Kidney (tissue), 14 donors: ENCODE data around the gene MOGAT3. TPM values are rescaled to one million over a fixed set of nuclear protein-coding genes. Genes with fewer than 3 reads are reported as not detected.
A peak's percentile ranks its signal among the peaks of the same experiment; 100 is the strongest.

Experiments used
- DNase-seq, 5 donors: peaks; one replicate each; pipeline ENCODE4 v3.0.0-alpha.2; 2013 to 2020
- FAIRE-seq: peaks from 2 replicates; lab custom pipeline; 2012; peaks lifted over from hg19 to GRCh38; lab: Jason Lieb, UNC
- H3K27ac ChIP-seq, 2 donors: one replicate each; pipeline ENCODE4 v1.7.0; 2013; ENCODE audit warnings: low read depth in 2 of 2, low read length in 2 of 2, inconsistent platforms in 1 of 2
- H3K27me3 ChIP-seq: one replicate; pipeline ENCODE4 v1.7.1; 2013; ENCODE audit warnings: low read length, inconsistent platforms; ENCODE audit not compliant: control insufficient read depth, insufficient read depth
- H3K36me3 ChIP-seq, 3 donors: one replicate each; pipeline versions ENCODE4 v1.7.0 to v1.7.1; 2013; ENCODE audit warnings: low read length in 3 of 3, control low read depth in 1 of 3, inconsistent platforms in 1 of 3; ENCODE audit not compliant: insufficient read depth in 3 of 3, control insufficient read depth in 2 of 3
- H3K4me1 ChIP-seq, 3 donors: one replicate each; pipeline versions ENCODE4 v1.7.0 to v1.7.1; 2013; ENCODE audit warnings: low read length in 3 of 3, inconsistent platforms in 1 of 3, low read depth in 1 of 3; ENCODE audit not compliant: control insufficient read depth in 2 of 3, insufficient read depth in 2 of 3
- H3K4me3 ChIP-seq, 3 donors: one replicate each; pipeline versions ENCODE4 v1.7.0 to v1.8.1; 2013; ENCODE audit warnings: low read length in 3 of 3, control low read depth in 1 of 3, inconsistent platforms in 1 of 3
- H3K9ac ChIP-seq, 3 donors: one replicate each; pipeline versions ENCODE4 v1.7.0 to v1.7.1; 2013; ENCODE audit warnings: low read length in 3 of 3, control low read depth in 1 of 3, inconsistent platforms in 1 of 3
- H3K9me3 ChIP-seq, 3 donors: one replicate each; pipeline versions ENCODE4 v1.7.0 to v1.7.1; 2013; ENCODE audit warnings: low read length in 3 of 3, control low read depth in 1 of 3, inconsistent platforms in 1 of 3; ENCODE audit not compliant: control insufficient read depth in 2 of 3, insufficient read depth in 1 of 3
- CTCF ChIP-seq: IDR thresholded peaks from 3 replicates; pipeline ENCODE4 v1.5.1; 2012; ENCODE audit warnings: mild to moderate bottlenecking, moderate library complexity, borderline replicate concordance; ENCODE audit not compliant: insufficient read depth; ENCODE audit errors: extremely low read depth
- intact Hi-C: fragments of 100-400 bp; cut with DNase I; formaldehyde crosslinking; loops from one replicate; pipeline ENCODE4 v1.11.1; 2022
- polyA plus RNA-seq: library from polyadenylated mRNA; stranded (reverse); fragments of 350-450 nt; fragmentation: Illumina TruSeq; extraction: RNeasy Lipid Tissue Mini Kit (QIAGEN cat#74804); gene quantifications from one replicate; pipeline ENCODE4 v1.2.3, GENCODE V29; 2014; ENCODE audit warnings: low read depth, low replicate concordance; ENCODE audit not compliant: insufficient read depth
- total RNA-seq: library from RNA; stranded (reverse); fragmentation: NEBNext Ultra II Directional; extraction: Animal tissue kit (Norgen Biotek cat#: 25700); gene quantifications from one replicate; pipeline ENCODE4 v1.2.1, GENCODE V29; 2021
- donor health status: control.
- donor health status: control.
- donor health status: control.
- donor health status: control.
- donor health status: control.
- donor health status: DM: yes; HTN: yes; CAD: no.
- donor health status: Normal renal cell carcinoma (clear cell type).

The MOGAT3 gene
- total and polyA plus RNA-seq, 2 donors from 2014 or later = 0.25 to 0.37 TPM

DNA sequence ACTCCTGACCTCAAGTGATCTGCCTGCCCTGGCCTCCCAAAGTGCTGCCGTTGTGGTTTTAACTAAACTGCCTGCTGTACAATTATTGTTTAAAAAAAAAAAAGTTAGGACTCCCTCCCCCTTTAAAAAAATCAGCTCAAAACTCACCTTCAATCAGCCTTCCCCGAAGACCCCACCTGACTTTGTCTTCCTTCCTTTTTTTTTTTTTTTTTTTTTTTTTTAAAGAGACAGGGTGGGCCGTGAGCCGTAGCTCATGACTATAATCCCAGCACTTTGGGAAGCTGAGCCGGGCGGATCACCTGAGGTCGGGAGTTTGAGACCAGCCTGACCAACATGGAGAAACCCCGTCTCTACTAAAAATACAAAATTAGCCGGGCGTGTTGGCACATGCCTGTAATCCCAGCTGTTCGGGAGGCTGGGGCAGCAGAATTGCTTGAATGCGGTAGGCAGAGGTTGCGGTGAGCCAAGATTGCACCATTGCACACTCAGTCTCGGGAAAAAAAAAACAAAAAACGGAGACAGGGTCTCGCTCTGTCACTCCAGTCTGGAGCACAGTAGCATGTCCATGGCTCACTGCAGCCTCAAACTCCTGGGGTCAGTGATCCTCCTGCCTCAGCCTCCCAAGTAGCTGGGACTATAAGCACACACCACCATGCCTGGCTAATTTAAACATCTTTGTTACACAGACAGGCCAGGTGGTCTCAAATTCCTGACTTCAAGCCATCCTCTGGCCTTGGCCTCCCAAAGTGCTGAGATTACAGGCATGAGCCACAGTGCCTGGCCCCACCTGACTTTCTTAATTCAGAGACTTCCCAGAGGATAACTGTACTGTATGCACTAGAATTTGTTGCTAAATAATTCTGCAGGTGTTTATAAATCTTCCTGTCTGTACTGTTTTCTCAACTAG, 40.9 kb upstream of the MOGAT3 start:
- H3K27me3 ChIP-seq = no peaks in the 10 kb centered on the region
- peaks cover 0 to 11% (median 0%) of the 10 kb centered on the region in 3 donors for H3K36me3 ChIP-seq
- no peak overlapping the region for H3K27ac ChIP-seq
- no peak for TF ChIP-seq CTCF
- DNase-seq = no peak
- no peak overlapping the region for H3K9ac ChIP-seq
- H3K9me3 ChIP-seq = no peaks in the 10 kb centered on the region
- peaks cover 0 to 26% (median 12%) of the 10 kb centered on the region in 3 donors for H3K4me1 ChIP-seq
- FAIRE-seq = no peak
- intact Hi-C loops = no loop called here
- H3K4me3 ChIP-seq = no peak overlapping the region

- peaks cover 0 to 11% (median 0%) of the 10 kb centered on the region in 3 donors for H3K36me3 ChIP-seq
- no peak for TF ChIP-seq CTCF
- no peak for DNase-seq
Measured at GRCh38 chr7:101241015-101241363, 40.2 kb upstream of the MOGAT3 start.

DNA sequence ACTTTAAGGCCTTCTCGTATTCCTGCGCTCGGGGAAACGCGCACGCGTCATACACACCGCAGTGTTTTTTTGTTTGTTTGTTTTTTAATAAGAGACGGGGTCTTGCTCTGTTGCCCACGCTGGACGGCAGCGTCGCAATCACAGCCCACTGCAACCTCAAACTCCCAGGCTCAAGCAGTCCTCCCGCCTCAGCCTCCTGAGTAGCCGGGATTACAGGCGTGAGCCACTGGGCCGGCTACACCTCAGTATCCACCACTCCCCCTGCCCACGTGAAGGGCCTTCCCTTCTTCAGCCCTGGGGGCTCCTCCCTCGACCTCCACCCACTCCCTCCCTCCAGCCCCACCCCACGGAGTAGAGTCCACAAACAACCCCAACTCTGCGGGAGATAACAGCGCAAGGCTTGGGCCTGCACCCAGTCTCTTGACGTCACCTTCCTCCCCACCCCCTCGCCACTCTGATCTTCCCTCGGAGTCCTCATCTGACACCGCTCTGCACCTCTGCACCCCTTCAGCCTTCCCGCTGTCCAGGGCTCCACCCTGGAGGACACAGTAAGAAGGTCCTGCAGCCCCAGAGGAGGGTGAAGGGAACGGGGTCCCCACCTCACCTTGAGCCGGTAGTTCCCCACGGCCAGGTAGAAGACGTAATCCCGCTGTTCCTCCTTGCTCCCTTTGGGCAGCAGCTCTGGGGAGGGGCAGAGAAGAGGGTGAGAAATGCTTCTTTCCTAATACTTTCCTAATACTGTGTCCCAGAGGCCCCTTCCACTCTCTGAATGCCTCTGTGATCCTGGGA, 39.6 kb upstream of the MOGAT3 start:
- no peaks in the 10 kb centered on the region for H3K27me3 ChIP-seq
- H3K27ac ChIP-seq = no peak overlapping the region
- peaks cover 0 to 26% (median 6%) of the 10 kb centered on the region in 3 donors for H3K4me1 ChIP-seq
- H3K9me3 ChIP-seq = no peaks in the 10 kb centered on the region
- TF ChIP-seq CTCF = no peak
- H3K4me3 ChIP-seq = no peak overlapping the region
- H3K9ac ChIP-seq = no peak overlapping the region
- intact Hi-C loops = no loop called here
- DNase-seq = peak in 1 of 5 donors; percentile 35
- H3K36me3 ChIP-seq = peaks cover 0 to 11% (median 0%) of the 10 kb centered on the region in 3 donors
- no peak for FAIRE-seq

More at GRCh38 chr7:101241015-101241363, 40.2 kb upstream of the MOGAT3 start:
- Histone ChIP-seq H3K9me3 (no peaks in the 10 kb centered on the region), H3K27me3 (no peaks in the 10 kb centered on the region), H3K9ac (no peak overlapping the region), H3K27ac (no peak overlapping the region), H3K4me1 (peaks cover 0 to 26% (median 11%) of the 10 kb centered on the region in 3 donors), H3K4me3 (no peak overlapping the region)
- FAIRE-seq = no peak
- intact Hi-C loops = no loop called here
